Femur (tissue), 1 donor: Measurements from ENCODE around the gene ABCC2.
"Not testable (repeated sequence)": the region's sequence is repeated elsewhere in the genome, so short reads cannot be mapped to it uniquely, and the experiment has no call there.

ENCODE experiments used
- DNase-seq: peaks from one replicate; pipeline ENCODE4 v3.0.0-alpha.2; 2017

Gene ABCC2

GRCh38 chr10:99859585-99859984, 77.1 kb downstream of the ABCC2 start:
- no peak for DNase-seq

GRCh38 chr10:99860466-99860865, 78.0 kb downstream of the ABCC2 start:
- no peak for DNase-seq

- not testable (repeated sequence) for DNase-seq
These were observed 81.2 kb downstream of the ABCC2 start for GRCh38 chr10:99863535-99864240.

- not testable (repeated sequence) for DNase-seq
These were observed 84.8 kb downstream of the ABCC2 start for GRCh38 chr10:99867250-99867649.

- no peak for DNase-seq
These were observed 87.2 kb downstream of the ABCC2 start for GRCh38 chr10:99869581-99870122.

GRCh38 chr10:99870123-99870730, 87.8 kb downstream of the ABCC2 start:
- DNase-seq = no peak

- DNase-seq = no peak
These were observed 90.1 kb downstream of the ABCC2 start for GRCh38 chr10:99872367-99873162.

GRCh38 chr10:99873846-99874245, 91.4 kb downstream of the ABCC2 start:
- no peak for DNase-seq

GRCh38 chr10:99874341-99875085, 92.1 kb downstream of the ABCC2 start:
- DNase-seq = no peak

- DNase-seq = no peak
These were observed 93.0 kb downstream of the ABCC2 start for GRCh38 chr10:99875473-99875872.

GRCh38 chr10:99880080-99880835, 97.8 kb downstream of the ABCC2 start:
- no peak for DNase-seq

GRCh38 chr10:99881371-99881770, 98.9 kb downstream of the ABCC2 start:
- DNase-seq = no peak

- DNase-seq = no peak
These were observed 101.1 kb downstream of the ABCC2 start for GRCh38 chr10:99883523-99883922.

GRCh38 chr10:99888622-99889021, 106.2 kb downstream of the ABCC2 start:
- DNase-seq = no peak

- DNase-seq = no peak
These were observed 112.2 kb downstream of the ABCC2 start for GRCh38 chr10:99894613-99895012.

GRCh38 chr10:99895066-99895465, 112.6 kb downstream of the ABCC2 start:
- DNase-seq = not testable (repeated sequence)

- no peak for DNase-seq
These were observed 113.4 kb downstream of the ABCC2 start for GRCh38 chr10:99895867-99896266.
